ENCODE results near the gene RCAN3. TPM values are rescaled to one million over a fixed set of nuclear protein-coding genes. Genes with fewer than 3 reads are reported as not detected.

Gene RCAN3
- total and polyA plus RNA-seq, 9 donors, result 0.95 to 4.0 (median 1.6) TPM

DNA sequence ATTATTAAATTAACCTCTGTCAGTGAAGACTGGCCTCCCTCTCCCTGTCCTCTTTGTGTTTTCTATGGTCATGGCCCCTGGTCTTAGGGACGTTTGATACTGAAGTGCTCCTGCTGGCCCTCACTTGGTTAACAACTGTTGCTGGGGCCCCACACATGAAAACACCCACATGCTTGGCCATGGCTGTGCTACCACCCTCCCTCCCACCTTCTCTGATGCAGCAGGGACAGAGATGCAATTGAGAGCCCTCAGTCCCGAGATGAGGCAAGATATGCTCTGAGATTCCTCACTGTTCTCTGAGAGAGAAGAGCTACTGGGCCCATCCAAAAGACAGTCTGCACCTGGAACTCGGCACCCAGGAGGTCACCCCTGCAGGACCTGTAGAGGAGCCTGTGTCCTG is 86.6 kb downstream of the RCAN3 start:
- Histone ChIP-seq H3K36me3 (ENCODE audit: control insufficient read depth, insufficient read depth, low read length) (no peaks in the 10 kb centered on the region), H3K4me1 (ENCODE audit: control insufficient read depth, insufficient read depth, low read length) (no peaks in the 10 kb centered on the region), H3K27me3 (ENCODE audit: control insufficient read depth, insufficient read depth, low read length) (peaks cover 8% of the 10 kb centered on the region), H3K27ac (ENCODE audit: low read length) (no peak overlapping the region), H3K4me3 (ENCODE audit: low read length) (no peak overlapping the region), H3K9me3 (replicated peaks; ENCODE audit: control insufficient read depth, low read depth, low read length) (no peaks in the 10 kb centered on the region)
- 59% methylated on average over 2 of the region's 3 CpGs for WGBS (ENCODE audit: insufficient coverage)
- no peak for DNase-seq

Other genes starting within 250 kb of the RCAN3 start
- gene GRHL3, start 183.5 kb upstream of the RCAN3 start, total RNA-seq, result 0.09 TPM
- 1 to 10 TPM in 1 of 8 donors, under 1 TPM in 5, not detected in 2; 0.05 to 7.7 (median 0.10) TPM for gene GRHL3, start 183.5 kb upstream of the RCAN3 start, polyA plus RNA-seq (ENCODE audit: insufficient read depth in 1 of 8, insufficient read length in 8 of 8, low replicate concordance in 1 of 8)
- 1.4 TPM for gene STPG1, start 89.1 kb upstream of the RCAN3 start, total RNA-seq
- 1 to 10 TPM in 6 of 8 donors, under 1 TPM in 2; 0.94 to 2.5 (median 1.6) TPM for gene STPG1, start 89.1 kb upstream of the RCAN3 start, polyA plus RNA-seq (ENCODE audit: insufficient read depth in 1 of 8, insufficient read length in 8 of 8, low replicate concordance in 1 of 8)
- gene NIPAL3, start 87.0 kb upstream of the RCAN3 start, total RNA-seq, result 4.9 TPM
- 1 to 10 TPM; 3.2 to 5.9 (median 4.6) TPM for gene NIPAL3, start 87.0 kb upstream of the RCAN3 start, polyA plus RNA-seq (ENCODE audit: insufficient read depth in 1 of 8, insufficient read length in 8 of 8, low replicate concordance in 1 of 8)
- gene NCMAP, start 53.3 kb downstream of the RCAN3 start, total RNA-seq, result 0.18 TPM
- gene NCMAP, start 53.3 kb downstream of the RCAN3 start, polyA plus RNA-seq (ENCODE audit: insufficient read depth in 1 of 8, insufficient read length in 8 of 8, low replicate concordance in 1 of 8), result under 1 TPM in 5 of 8 donors, not detected in 3; 0.05 to 0.92 (median 0.06) TPM
- 30.4 TPM for gene SRRM1, start 140.5 kb downstream of the RCAN3 start, total RNA-seq
- gene SRRM1, start 140.5 kb downstream of the RCAN3 start, polyA plus RNA-seq (ENCODE audit: insufficient read depth in 1 of 8, insufficient read length in 8 of 8, low replicate concordance in 1 of 8), result 100 to 1,000 TPM in 1 of 8 donors, 10 to 100 TPM in 7; 59.2 to 116 (median 80.5) TPM
- 104 TPM for gene CLIC4, start 242.6 kb downstream of the RCAN3 start, total RNA-seq
- 100 to 1,000 TPM; 103 to 173 (median 132) TPM for gene CLIC4, start 242.6 kb downstream of the RCAN3 start, polyA plus RNA-seq (ENCODE audit: insufficient read depth in 1 of 8, insufficient read length in 8 of 8, low replicate concordance in 1 of 8)

Data from muscle of leg (tissue), 11 donors.